ENCODE results near the gene STAB2.
A peak's percentile ranks its signal among the peaks of the same experiment; 100 is the strongest.

The STAB2 gene

GRCh38 chr12:103547376-103547775 is 39.7 kb upstream of the STAB2 start:
- no peak for DNase-seq
- H3K27me3 ChIP-seq (replicated peaks) = no peaks in the 10 kb centered on the region
- no peaks in the 10 kb centered on the region for H3K36me3 ChIP-seq (replicated peaks)
- no peak overlapping the region for H3K4me3 ChIP-seq (ENCODE audit: low read depth, low read length)
- TF ChIP-seq, protein P1, sequence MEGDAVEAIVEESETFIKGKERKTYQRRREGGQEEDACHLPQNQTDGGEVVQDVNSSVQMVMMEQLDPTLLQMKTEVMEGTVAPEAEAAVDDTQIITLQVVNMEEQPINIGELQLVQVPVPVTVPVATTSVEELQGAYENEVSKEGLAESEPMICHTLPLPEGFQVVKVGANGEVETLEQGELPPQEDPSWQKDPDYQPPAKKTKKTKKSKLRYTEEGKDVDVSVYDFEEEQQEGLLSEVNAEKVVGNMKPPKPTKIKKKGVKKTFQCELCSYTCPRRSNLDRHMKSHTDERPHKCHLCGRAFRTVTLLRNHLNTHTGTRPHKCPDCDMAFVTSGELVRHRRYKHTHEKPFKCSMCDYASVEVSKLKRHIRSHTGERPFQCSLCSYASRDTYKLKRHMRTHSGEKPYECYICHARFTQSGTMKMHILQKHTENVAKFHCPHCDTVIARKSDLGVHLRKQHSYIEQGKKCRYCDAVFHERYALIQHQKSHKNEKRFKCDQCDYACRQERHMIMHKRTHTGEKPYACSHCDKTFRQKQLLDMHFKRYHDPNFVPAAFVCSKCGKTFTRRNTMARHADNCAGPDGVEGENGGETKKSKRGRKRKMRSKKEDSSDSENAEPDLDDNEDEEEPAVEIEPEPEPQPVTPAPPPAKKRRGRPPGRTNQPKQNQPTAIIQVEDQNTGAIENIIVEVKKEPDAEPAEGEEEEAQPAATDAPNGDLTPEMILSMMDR (IDR thresholded peaks at IDR 0.05; ENCODE audit: low read depth, low read length, missing control alignments) = no peak
- in situ Hi-C loops (cut with HindIII; ENCODE audit: low pct_ligation_motif_present, low sequenced_read_pairs) = loop anchor here (25.0 kb wide), 1 partner anchor 585 kb away; the partner anchor contains the start of gene ASCL1
- H3K27ac ChIP-seq = no peak overlapping the region

GRCh38 chr12:103547929-103548328 is 39.1 kb upstream of the STAB2 start:
- in situ Hi-C loops (cut with HindIII; ENCODE audit: low pct_ligation_motif_present, low sequenced_read_pairs) = loop anchor here (25.0 kb wide), 1 partner anchor 586 kb away; the partner anchor contains the start of gene ASCL1
- H3K27ac ChIP-seq = no peak overlapping the region
- DNase-seq = no peak
- TF ChIP-seq, protein P1 (IDR thresholded peaks at IDR 0.05; ENCODE audit: low read depth, low read length, missing control alignments) = no peak
- no peak overlapping the region for H3K4me3 ChIP-seq (ENCODE audit: low read depth, low read length)
- no peaks in the 10 kb centered on the region for H3K36me3 ChIP-seq (replicated peaks)
- no peaks in the 10 kb centered on the region for H3K27me3 ChIP-seq (replicated peaks)

- H3K36me3 ChIP-seq (replicated peaks) = no peaks in the 10 kb centered on the region
- no peak overlapping the region for H3K4me3 ChIP-seq (ENCODE audit: low read depth, low read length)
- in situ Hi-C loops (cut with HindIII; ENCODE audit: low pct_ligation_motif_present, low sequenced_read_pairs) = loop anchor here (25.0 kb wide), 1 partner anchor 587 kb away; the partner anchor contains the start of gene ASCL1
- no peak overlapping the region for H3K27ac ChIP-seq
- TF ChIP-seq, protein P1 (IDR thresholded peaks at IDR 0.05; ENCODE audit: low read depth, low read length, missing control alignments) = peak; percentile 91
- H3K27me3 ChIP-seq (replicated peaks) = no peaks in the 10 kb centered on the region
- peak; percentile 58 for DNase-seq
These were observed 38.2 kb upstream of the STAB2 start for GRCh38 chr12:103548622-103549601.

- in situ Hi-C loops (cut with HindIII; ENCODE audit: low pct_ligation_motif_present, low sequenced_read_pairs) = no loop called here
- TF ChIP-seq, protein P1 (IDR thresholded peaks at IDR 0.05; ENCODE audit: low read depth, low read length, missing control alignments) = no peak
- no peaks in the 10 kb centered on the region for H3K36me3 ChIP-seq (replicated peaks)
- no peak for DNase-seq
- H3K4me3 ChIP-seq (ENCODE audit: low read depth, low read length) = no peak overlapping the region
- no peaks in the 10 kb centered on the region for H3K27me3 ChIP-seq (replicated peaks)
- H3K27ac ChIP-seq = no peak overlapping the region
These were observed 30.0 kb upstream of the STAB2 start for GRCh38 chr12:103556890-103557627.

DNA sequence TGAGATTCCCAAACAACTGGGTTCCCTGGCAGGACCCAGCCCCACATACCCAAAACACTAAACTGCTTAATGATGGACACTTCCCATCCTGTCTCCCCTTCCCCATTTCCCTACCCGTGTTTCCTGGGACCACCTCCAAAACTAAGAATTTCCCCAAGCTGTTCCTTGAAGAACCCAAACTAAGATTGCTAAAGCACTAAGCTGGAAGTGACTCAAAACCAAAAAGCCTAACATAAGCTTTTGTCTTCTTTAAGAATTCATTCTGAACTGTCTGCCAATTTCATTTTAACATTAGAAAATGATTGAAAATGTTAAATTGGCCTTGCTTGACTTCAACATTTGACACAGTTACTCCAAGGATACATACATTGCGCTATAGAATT is 29.5 kb upstream of the STAB2 start:
- in situ Hi-C loops (cut with HindIII; ENCODE audit: low pct_ligation_motif_present, low sequenced_read_pairs) = no loop called here
- H3K36me3 ChIP-seq (replicated peaks) = no peaks in the 10 kb centered on the region
- TF ChIP-seq, protein P1 (IDR thresholded peaks at IDR 0.05; ENCODE audit: low read depth, low read length, missing control alignments) = no peak
- no peak overlapping the region for H3K27ac ChIP-seq
- H3K27me3 ChIP-seq (replicated peaks) = no peaks in the 10 kb centered on the region
- no peak overlapping the region for H3K4me3 ChIP-seq (ENCODE audit: low read depth, low read length)
- no peak for DNase-seq
